Stimulated activated CD4-positive, alpha-beta T cell treated with anti-CD3 and anti-CD28 coated beads, Interleukin-2, amount 100 ng/mL, for 48 hours (primary cell): Measurements from ENCODE around the gene PLOD3.
"Not testable (repeated sequence)": the region's sequence is repeated elsewhere in the genome, so short reads cannot be mapped to it uniquely, and the experiment has no call there.

Source experiments
- DNase-seq, 2 donors: peaks; one replicate each; pipeline ENCODE4 v3.0.0-alpha.2; 2020

Gene PLOD3

DNA sequence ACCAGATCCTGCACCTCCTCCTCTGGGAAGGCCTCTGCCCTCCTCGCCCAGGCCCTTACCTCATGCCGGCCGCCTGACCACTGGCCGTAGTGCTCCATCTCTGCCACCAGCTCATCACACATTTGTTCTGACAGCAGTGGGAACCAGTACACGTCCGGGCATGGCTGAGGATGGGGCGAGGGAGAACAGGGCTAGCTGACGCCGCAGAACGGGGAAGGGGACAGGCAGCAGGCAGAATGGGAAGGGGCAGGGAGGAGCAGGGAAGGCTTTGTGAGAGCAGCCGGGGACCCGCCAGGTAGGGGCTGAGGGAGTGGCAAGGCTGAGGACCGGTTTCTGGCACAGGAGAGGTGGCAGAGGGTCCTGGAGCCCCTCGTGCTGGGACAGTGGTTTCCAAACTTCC is 8.6 kb downstream of the PLOD3 start:
- DNase-seq: no peak

DNA sequence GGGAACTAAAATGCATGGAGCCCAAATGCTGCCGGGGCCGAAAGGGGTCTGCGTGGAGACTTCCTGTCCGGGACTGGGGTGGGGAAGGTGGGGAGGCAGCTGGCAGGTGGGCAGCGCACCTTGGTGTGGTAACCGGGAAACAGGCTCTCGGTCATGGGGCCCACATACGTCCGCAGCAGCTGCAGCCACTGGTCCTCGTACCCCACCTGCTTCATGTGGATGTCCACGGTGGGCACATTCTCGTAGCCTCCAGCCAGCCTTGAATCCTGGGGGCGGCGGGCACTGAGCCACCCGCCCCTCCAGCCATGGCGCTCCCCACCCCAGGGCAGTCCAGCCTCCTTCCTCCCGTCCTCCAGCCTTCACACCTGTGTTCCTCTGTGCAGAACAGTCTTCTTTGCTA is 9.9 kb downstream of the PLOD3 start:
- DNase-seq: no peak

DNA sequence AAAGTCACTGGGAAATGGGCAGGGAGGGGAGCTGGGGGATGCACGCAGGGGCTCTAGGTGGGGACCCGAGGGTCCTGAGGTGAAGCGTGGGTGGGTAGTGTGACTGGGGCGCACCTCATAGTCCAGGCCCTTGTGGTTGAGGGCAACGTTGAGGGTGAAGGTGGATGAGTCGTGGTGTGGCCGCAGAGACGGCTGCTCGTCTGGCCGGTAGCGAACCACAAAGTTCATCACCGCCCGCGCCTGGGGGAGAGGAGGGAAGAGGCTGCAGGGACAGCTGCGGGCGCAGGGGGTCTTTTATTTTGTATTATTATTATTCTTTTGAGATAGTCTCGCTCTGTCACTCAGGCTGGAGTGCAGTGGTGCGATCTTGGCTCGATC is 10.7 kb downstream of the PLOD3 start:
- no peak for DNase-seq

DNA sequence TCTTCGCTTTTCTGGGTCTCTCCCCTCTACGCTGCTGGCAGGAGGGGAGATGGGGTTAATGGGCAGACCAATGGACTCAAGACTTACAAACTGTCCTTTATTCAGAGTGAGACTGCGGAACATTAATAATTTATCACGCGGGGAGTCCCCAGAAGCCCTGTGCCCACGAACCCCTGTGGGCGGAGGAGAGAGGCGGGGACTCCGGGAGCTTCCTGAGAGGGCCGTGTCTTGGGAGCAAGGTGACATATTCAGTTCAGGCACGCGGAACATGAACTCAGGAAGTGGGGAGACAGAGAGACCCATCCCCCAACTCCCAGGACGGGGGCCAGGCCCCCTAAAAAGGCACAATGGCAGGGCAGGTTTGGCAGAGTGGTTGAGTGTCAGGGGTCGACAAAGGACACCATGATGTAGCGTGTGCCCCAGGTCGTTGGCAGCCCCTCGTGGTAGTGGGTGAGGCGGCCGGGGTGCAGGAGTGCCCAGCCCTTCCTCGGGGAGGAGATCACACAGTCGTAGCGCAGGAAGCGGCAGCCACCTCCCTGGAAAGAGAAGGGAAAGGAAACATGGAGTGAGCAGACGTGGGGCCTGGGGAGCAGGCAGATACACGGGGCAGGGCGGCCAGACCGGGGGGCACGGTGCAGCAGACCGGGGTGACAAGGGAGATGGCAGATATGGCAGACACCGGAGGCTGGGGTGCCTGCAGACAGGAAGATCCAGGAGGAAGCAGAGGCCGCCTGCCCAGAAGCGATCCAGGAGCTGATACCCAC is 11.3 kb downstream of the PLOD3 start:
- no peak for DNase-seq

DNA sequence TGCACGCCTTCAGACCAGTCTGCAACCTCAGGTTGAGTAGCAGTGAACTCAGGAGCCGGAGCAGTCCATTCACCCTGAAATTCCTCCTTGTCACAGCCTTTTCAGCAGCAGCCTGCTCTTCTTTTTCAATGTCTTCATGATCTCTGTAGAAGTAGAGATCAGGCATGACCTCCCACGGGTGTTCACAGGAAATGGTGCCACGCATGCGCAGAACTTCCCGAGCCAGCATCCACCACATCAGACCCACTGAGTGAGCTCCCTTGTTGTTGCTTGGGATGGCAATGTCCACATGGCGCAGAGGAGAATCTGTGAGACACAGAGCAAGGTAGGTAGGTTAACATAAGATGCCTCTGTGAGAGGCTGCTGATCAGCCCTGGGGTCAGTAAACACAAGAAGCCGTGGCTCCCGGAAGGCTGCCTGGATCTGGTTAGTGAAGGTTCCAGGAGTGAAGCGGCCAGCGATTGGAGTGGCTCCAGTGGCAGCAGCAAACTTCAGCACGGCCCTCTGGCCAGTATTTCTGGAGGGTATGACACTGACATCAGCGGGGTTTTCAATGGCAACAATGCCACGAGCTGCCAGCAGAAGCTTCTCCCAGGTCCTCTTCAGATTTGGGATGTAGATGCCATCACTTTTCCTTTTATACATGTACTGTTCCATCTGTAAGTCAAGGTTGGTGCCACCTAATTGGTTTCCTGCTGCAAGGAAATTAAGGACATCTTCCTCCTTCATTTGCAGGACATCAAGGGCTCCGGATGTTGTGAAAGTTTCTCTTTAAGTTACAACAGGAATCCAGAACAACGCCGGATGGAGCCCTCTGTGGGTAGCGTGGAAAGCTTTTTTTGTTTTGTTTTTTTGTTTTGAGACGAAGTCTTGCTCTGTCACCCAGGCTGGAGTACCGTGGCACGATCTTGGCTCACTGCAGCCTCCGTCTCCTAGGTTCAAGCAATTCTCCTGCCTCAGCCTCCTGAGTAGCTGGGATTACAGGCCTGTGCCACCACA is 13.3 kb downstream of the PLOD3 start:
- DNase-seq: not testable (repeated sequence)

DNA sequence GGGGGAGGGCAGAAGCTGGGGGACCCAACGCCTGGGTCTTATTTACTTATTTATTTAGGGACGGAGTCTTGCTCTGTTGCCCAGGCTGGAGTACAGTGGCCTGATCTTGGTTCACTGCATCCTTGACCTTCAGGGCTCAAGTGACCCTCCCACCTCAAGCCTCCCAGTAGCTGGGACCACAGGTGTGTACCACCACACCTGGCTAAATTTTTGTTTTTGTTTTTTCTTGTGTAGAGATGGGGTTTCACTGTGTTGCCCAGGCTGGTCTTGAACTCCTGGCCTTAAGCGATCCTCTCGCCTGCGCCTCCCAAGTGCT is 14.8 kb downstream of the PLOD3 start:
- no peak for DNase-seq

DNA sequence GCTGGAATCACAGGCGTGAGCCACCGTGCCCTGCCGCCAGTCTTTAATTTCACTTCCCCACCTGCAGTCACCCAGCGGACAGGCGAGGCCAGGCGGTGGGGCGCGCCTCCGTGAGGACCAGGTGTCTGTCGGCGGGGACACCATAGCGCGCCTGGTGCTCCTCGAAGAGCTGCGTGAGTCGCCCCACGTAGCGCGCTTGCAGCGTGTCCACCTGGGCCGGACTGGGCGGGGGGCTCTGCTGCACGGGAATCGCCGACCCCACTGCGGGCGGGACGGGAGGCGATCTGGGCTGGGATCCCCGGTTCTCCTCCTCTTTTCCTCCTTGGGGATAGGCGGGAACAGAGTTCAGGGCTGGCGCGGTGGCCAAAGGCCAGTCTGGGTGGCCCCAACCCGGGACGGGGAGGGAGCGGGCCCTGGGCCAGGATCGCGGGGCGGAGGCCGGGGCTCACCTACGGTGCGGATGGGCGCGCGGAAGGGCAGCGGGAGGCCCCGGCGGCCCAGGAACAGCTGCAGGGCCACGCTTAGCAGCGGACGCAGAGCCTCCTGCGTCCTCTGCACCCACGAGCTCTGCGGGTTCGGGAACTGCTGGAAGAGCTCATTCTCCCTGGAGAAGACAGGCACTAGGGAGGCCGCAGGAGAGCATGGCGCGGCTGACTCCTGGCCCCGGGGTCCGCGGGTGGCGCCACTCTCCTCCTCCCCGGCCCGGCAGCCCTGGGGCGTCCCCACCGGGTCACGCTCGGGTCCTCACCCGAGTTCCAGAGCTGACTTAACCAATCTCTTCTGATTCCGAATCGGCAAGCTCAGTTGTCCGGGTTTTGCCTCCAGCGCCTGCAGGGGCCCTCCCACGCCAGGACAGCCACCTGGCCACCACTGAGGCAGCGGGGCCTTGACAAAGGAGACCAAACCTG is 15.4 kb downstream of the PLOD3 start:
- DNase-seq: no peak

DNA sequence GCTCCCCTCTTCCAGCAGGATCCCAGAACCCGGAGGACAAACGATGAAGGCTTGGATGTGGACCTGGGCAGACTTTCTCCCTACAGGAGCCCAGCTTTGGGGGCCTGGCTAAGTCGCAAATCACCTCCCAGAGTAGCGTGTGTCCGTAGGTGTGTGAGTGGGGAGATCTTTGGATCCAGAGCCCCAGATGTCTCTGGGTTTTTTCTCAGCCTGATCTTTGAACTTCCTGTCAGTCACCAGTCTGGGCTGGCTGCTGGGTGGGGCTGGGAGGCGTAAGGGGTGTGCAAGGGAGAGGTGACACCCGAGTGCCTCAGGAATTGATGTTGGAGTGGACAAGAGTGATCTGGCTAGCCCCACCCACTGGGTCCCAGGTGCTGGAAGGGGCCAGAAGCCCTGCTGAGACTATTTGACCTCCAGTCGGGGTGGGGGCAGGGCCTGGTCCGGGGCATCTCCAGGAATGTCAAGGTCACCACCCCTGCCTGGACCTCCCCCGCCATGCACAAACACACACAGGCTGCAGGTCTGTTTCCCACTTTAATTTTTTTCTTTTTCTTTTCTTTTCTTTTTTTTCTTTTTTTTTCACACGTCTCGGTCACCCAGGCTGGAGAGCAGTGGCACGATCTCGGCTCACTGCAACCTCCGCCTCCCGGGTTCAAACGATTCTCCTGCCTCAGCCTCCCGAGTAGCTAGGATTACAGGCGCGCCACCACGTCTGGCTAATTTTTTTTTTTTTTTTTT is 16.4 kb downstream of the PLOD3 start, which contains the start of gene MOGAT3:
TSS of gene MOGAT3 (minus strand) at position 175 of the 738 bp plus-strand sequence. CDS start 182 bp downstream, outside the sequence.
- no peak for DNase-seq

DNA sequence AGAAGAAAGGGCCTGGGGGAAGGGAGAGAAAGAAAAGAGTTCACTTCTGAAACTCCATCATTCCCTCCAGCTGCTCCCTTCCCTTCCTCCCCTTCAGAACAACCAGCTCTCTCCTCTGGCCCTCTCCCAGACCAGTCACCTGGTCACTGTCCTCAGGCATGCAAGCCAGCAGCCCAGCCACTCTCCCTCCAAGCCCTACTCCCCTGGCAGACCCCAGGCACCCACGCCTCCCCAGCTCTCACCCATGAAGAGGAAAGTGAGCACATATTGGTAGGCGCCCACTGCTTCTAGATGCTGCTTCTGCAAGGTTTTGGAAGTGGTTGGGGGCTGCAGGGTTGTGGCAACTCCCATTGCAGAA is 16.9 kb downstream of the PLOD3 start:
- no peak for DNase-seq

DNA sequence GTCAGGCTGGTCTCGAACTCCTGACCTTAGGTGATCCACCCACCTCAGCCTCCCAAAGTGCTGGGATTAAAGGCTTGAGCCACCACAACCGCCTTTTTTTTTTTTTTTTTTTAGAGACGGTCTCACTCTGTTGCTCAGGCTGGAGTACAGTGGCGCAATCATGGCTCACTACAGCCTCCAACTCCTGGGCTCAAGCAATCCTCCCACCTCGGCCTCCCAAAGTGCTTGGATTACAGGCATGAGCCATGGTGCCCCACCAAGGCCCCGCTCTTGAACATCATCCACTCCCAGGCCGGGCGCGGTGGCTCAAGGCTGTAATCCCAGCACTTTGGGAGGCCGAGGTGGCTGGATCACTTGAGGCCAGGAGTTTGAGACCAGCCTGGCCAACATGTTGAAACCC is 17.9 kb downstream of the PLOD3 start:
- not testable (repeated sequence) for DNase-seq

DNA sequence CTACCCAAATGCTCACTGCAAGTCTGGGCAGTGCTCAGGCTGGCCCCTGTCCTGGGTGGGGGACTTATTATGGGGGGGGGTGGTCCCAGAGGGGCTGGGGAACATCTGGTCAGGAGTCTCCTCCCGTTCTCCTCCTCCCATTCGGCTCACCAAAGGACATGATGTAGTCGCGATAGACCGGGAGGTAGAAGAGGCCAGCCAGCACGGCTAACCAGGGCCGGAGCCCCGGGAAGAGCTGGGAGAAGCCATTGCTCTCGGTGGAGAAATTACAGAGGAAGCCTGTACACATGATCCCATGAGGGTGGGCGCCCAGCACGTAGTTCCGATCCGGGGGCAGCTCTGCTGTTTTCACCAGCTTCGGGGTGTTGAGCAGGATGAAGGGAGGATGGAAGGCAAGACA is 18.9 kb downstream of the PLOD3 start:
- no peak for DNase-seq

DNA sequence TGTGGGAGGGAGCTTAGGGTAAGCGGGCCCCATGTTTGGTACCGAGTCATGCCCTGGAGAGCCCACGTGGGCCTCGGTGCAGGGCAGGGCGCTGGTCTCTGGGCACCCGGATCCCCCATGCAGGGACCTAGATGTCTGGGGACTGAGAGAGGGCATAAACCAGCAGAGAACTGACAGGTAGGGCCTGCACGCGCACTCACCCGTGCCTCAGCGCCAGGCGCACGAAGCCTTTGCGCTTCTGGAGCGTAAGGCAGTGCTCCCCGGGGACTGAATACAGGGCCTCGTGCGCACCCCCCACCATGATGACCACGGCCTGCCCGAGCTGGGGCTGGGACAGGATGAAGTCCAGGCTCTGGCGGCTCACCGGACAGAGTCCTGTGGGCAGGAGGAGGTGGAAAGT is 19.4 kb downstream of the PLOD3 start:
- DNase-seq: no peak

DNA sequence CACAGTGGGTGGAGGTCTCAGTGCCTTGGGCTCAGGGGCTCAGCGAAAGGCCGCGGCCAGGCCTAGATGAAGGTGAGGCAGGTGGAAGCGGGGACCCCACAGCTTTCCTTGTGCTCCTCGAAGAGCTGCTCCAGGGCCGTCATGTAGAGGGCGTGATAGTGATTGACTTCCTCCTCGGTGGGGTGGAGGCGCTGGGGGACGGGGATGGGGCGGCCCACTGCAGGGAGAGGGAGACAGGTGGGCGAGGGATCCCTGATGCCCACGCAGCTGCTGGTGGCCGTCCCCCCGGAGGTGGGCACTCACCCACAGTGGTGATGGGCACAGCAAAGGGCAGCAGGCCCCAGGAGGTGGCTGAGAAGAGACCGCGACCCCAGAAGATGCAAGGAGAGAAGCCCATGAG is 21.5 kb downstream of the PLOD3 start:
- no peak for DNase-seq

DNA sequence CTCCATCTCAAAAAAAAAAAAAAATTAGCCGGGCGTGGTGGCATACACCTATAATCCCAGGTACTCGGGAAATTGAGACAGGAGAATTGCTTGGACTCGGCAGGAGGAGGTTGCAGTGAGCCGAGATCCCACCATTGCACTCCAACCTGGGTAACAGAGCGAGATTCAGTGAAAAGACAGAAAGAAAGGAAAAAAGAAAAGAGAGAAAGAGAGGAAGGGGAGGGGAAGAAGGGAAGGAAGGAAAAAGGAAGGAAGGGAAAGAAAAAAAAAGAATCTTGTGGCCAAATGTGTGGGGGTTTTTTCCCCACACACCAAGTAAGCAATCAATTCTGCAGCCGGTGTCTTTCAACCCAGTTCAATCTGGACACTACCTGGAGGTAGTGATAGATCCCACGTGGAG is 28.3 kb downstream of the PLOD3 start:
- DNase-seq: no peak

DNA sequence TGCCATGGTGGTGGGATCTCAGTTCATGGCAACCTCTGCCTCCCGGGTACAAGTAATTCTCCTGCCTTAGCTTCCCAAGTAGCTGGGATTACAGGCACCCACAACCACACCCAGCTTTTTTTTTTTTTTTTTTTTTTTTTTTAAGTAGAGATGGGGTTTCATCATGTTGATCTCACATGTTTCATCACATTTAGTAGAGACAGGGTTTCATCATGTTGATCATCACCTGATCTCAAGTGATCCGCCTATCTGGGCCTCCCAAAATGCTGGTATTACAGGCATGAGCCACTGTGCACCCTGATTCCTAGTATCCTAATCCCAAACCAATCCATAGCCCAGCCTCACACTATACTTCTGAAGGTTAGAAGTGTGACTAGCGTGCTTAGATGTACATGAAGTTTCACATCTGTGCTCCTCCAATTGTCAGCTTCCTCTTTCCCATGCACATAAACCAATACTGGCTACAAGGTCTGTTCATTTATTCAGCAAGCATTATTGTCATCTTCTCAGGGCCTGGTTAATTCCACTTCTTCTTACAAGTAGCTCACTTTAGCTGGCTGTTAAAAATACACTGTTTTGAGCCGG is 30.4 kb downstream of the PLOD3 start:
- DNase-seq: no peak

DNA sequence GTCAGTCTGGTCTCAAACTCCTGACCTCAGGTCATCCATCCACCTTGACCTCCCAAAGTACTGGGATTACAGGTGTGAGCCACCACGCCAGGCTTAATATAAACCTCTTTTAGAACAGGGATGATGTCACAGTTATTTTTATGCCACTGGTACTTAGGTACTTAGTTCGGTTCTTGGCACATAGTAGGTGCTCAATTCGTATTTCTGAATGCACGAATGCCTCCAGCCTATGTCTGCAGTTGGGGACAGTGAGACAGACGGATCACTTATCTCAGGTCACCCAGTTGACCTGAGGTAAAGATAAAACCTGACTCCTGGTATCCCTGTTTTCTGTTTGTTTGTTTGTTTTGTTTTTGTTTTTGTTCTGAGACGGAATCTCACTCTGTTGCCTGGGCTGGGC is 31.2 kb downstream of the PLOD3 start:
- no peak for DNase-seq

DNA sequence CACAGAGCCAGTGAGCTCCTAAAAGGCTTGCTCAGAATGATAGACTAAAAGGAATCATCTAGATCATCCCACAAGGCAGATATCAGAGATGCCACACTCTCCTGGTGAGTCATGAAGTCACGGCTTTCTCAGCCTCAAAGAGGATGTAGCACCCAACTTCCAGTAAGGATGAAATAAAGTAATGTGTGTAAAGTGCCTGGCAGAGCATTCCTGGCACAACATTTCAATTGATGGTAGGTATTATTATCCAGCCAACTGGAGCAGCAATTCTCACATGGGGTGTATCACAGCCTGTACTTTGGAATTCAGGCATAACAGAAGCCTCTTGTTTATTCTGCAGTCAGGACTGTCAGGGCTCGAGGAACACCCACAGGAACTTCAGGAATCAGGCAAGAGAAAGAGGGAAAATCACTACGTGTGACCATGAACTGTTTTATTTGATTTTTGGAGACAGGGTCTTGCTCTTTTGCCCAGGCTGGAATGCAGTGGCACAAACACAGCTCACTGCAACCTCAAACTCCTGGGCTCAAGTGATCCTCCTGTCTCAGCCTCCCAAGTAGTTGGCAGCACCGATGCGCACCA is 32.0 kb downstream of the PLOD3 start:
- no peak for DNase-seq

DNA sequence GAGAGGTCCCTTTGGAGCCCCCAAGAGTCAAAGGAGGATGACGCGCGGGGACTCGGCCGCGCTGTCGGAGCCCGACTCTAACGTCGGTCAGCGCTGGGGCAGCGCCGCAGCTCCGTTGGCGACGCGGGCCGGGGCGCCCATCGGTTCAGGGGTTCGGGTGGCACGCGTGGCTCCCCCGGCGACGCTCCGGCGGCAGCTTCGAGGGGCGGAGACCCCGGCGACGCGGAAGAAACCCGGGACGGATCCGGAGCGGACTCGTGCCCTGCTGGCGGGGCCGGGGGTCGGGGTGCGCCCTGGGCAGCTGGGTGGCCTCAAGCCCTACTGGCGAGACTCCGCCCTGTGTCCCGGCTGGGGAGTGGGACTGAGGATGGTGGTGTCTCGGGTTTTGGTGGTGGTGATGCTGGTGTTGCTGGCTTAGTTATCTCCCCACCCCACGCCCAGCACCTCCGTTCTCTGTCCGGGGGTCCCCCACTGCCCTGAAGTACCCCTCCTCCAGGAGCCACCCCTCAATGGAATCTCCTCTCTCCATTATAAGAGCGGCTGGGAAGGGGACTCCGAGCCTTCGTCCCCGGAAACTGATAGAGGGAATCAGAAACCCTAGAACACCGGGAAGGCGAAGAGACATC is 37.1 kb downstream of the PLOD3 start, which contains the start of gene NAT16:
TSS of gene NAT16 (minus strand) at position 164 of the 626 bp plus-strand sequence. CDS start 5,486 bp downstream, outside the sequence.
- DNase-seq: no peak

DNA sequence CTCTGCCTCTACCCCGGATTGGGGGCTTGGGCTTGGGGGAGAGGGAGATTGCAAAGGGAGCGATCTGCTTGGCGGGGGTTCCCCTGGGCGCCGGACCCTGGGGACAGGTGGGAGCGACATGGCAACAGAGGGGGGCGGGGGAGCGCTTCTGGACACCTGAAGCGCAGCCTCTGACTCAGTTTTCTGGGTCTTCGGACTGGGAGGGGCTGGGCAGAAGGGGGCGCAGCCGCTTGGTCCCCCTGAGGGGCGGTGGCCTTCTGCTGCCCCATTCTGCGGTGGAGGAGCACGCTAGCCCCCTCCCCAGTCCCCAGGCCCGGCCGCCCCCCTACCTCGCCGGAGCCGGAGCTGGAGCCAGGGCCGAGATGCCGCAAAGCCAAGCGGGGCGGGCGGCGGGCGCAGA is 37.7 kb downstream of the PLOD3 start:
- DNase-seq: no peak

DNA sequence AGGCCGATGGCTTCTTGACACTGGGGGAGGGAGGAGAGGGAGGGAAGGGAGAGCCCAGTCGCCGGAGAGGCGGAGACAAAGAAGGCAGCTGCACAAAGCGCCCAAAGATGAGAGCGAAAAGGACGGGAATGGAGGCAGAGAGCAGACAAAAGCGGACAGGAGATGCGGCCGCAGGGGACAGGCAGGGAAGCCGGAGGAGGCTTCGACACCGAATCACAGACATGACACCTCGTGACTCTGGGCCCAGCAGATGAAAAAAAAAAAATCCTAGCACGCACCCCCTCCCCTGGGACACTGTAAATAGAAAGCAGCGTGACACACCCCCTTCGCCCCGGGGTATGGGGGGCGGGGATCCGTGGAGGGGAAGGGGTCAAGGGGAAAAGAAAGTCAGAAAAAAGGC is 38.3 kb downstream of the PLOD3 start:
- DNase-seq: no peak

DNA sequence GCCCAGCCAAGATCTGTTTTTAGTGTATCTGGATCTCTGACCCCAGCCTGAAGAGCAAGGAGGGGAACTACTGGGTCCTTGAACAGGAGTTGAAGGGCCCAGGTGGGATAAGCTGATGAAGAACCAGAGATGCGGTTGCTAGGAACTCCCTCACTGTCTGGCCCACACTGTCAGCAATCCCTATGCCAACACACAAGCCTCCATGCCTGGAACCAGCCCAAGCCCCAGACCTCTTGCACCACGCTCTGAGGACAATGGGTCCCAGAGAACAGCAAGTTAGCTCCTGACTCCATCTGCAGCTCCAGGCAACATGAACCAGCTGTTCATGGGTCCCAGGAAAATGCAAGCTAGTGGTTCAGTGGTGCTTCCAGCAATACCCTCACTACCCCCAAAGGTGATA is 39.7 kb downstream of the PLOD3 start:
- no peak for DNase-seq
